Heart left ventricle (tissue), 16 donors: Measurements from ENCODE around the gene DLGAP1. TPM values are rescaled to one million over a fixed set of nuclear protein-coding genes. Genes with fewer than 3 reads are reported as not detected.

ENCODE experiments used
- ATAC-seq, 4 donors: fragments of 200-7000 bp; cut with Tn5 transposase; one replicate each; pipeline ENCODE4 v1.9.1; 2020 to 2022; ENCODE audit warnings: moderate library complexity in 4 of 4, mild to moderate bottlenecking in 3 of 4, moderate number of reproducible peaks in 1 of 4
- DNase-seq, 5 donors: peaks; one replicate each; pipeline ENCODE4 v3.0.0-alpha.2; 2020
- H3K27ac ChIP-seq, 12 donors: fragments of 200-600 bp; sonication (generic) in 4 of 12; one replicate each; pipeline versions ENCODE4 v1.5.0 to v1.8.0; 2016 to 2022; ENCODE audit warnings: mild to moderate bottlenecking in 2 of 12
- H3K27me3 ChIP-seq, 9 donors: fragments of 200-600 bp; sonication (generic) in 2 of 9; one replicate each; pipeline versions ENCODE4 v1.5.1 to v1.8.0; 2016 to 2022; ENCODE audit warnings: mild to moderate bottlenecking in 3 of 9
- H3K36me3 ChIP-seq, 9 donors: fragments of 200-600 bp; sonication (generic) in 2 of 9; one replicate each; pipeline versions ENCODE4 v1.5.0 to v1.8.0; 2018 to 2022; ENCODE audit warnings: mild to moderate bottlenecking in 2 of 9
- H3K4me1 ChIP-seq, 12 donors: fragments of 200-600 bp; sonication (generic) in 4 of 12; one replicate each; pipeline versions ENCODE4 v1.5.0 to v1.8.0; 2016 to 2022; ENCODE audit warnings: mild to moderate bottlenecking in 3 of 12
- H3K4me3 ChIP-seq, 12 donors: fragments of 200-600 bp; sonication (generic) in 4 of 12; one replicate each; pipeline versions ENCODE4 v1.5.0 to v1.8.0; 2017 to 2022; ENCODE audit warnings: mild to moderate bottlenecking in 9 of 12, moderate library complexity in 4 of 12
- H3K9me3 ChIP-seq, 12 donors: fragments of 200-600 bp; sonication (generic) in 4 of 12; one replicate each; pipeline versions ENCODE4 v1.5.0 to v1.8.0; 2016 to 2022; ENCODE audit warnings: mild to moderate bottlenecking in 1 of 12
- POLR2A ChIP-seq, 2 donors: fragments of 450-650 bp; IDR thresholded peaks; one replicate each; pipeline ENCODE4 v1.6.1; 2017; ENCODE audit warnings: antibody characterized with exemption in 2 of 2, mild to moderate bottlenecking in 2 of 2, moderate library complexity in 2 of 2
- WGBS, 4 donors: extraction: QIAGEN DNeasy Blood & Tissue Kit in 2 of 4; methylation state at CpG; one replicate each; pipeline versions ENCODE4 v1.1.5 to v1.1.7; 2013 to 2018; 5-methylcytosine and 5-hydroxymethylcytosine counted together
- intact Hi-C, 10 donors: fragments of 100-400 bp; cut with DNase I; formaldehyde crosslinking; loops; one replicate each; pipeline versions ENCODE4 v1.11.1 to v1.14.2; 2022
- polyA plus RNA-seq, 2 donors: library from polyadenylated mRNA; stranded (reverse); fragments of 200-250 nt; gene quantifications; one replicate each; pipeline ENCODE4 v1.2.3, GENCODE V29; 2013
- total RNA-seq, 9 donors: library from RNA; depleted of rRNA in 2 of 9; stranded (reverse); fragments of >200 nt in 2 of 9; fragmentation: NEBNext Ultra II Directional in 3 of 9; extraction: Animal tissue kit (Norgen Biotek cat#: 25700) in 3 of 9; gene quantifications; one replicate each; pipeline versions ENCODE4 v1.1.0 to v1.2.4, GENCODE V29; 2016 to 2023
- TF ChIP-seq, protein P1 (sequence below), 12 donors: fragments of 200-600 bp; sonication (generic) in 4 of 12; IDR thresholded peaks; one replicate each; pipeline versions ENCODE4 v1.5.0 to v1.8.0; 2018 to 2022; ENCODE audit warnings: antibody characterized with exemption in 12 of 12, mild to moderate bottlenecking in 5 of 12
- donor health status: ischemic (EF 13 %, LVEDD 7.1; RV severe dilation, severe dysfunction).
- donor health status: healthy with polysubstance abuse.
- donor health status: DM: no; HTN: yes; CAD: no.
- donor health status: DM: no; HTN: no; CAD: no.
- donor health status: ischemic (EF 25% LVEDD 6.9; RV normal size, moderate dysfunction).
- donor health status: ischemic (EF 25% LVEDD 5.7; RV mildly dilated, moderate dysfunction).
- donor health status: healthy.
- donor health status: DM: yes; HTN: yes; CAD: no.
- donor health status: ischemic (EF 35%, LVEDD 5.7; RV mildly dilated, moderate dysfunction).
- donor health status: nonischemic (EF 11% LVEDD 7.7; RV severe dilation, severe dysfunction).
- donor health status: DM: yes; HTN: yes; CAD: no.
- donor health status: PGD.
- donor health status: ischemic (EF 29% LVEDD 5.4; RV normal size, mild dysfunction).
- donor health status: nonischemic (EF 23%, LVEDD 6.1; RV moderate dilation, normal function).

The DLGAP1 gene
- total and polyA plus RNA-seq, 11 donors = 0.10 to 5.5 (median 0.40) TPM; not detected in 1

DNA sequence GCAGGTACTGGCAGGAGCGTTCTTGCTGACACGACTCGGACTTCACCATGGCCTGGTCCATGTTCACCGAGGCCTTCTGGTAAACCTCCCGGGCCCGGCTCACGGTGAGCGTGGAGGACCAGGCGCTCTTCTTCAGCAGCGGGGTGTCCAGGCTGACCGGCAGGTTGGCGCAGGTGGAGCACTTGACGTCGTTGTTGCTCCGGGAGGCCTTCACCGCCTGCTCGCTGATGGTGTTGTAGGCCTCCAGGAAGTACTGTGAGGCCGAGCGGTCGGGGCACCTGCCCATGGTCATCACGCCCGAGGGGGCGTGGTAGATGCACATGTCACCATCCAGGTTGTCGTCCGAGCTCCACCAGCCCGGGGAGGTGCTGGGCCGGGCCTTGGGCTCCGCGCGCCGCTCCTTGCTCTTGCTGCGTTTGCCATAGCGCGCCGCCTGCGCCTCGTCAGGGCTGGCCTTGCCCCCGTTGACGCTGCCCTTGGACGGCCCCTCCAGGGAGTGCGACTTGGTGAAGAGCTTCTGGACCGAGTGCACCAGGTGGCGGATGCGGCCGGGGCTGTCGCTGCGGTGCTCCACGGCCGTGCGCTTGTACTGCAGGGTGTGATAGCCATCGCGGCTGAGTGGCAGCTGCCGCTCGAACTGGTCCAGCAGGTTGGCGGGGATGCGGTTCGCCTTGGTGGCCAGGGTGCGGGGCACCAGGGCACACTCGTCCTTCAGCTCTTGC lies 575.8 kb downstream of the DLGAP1 start:
- Histone ChIP-seq H3K9me3 (no peaks in the 10 kb centered on the region), H3K4me3 (no peak overlapping the region), H3K4me1 (peaks cover 0 to 34% (median 0%) of the 10 kb centered on the region in 12 donors), H3K27me3 (no peaks in the 10 kb centered on the region), H3K27ac (no peak overlapping the region), H3K36me3 (no peaks in the 10 kb centered on the region)
- TF ChIP-seq, protein P1, sequence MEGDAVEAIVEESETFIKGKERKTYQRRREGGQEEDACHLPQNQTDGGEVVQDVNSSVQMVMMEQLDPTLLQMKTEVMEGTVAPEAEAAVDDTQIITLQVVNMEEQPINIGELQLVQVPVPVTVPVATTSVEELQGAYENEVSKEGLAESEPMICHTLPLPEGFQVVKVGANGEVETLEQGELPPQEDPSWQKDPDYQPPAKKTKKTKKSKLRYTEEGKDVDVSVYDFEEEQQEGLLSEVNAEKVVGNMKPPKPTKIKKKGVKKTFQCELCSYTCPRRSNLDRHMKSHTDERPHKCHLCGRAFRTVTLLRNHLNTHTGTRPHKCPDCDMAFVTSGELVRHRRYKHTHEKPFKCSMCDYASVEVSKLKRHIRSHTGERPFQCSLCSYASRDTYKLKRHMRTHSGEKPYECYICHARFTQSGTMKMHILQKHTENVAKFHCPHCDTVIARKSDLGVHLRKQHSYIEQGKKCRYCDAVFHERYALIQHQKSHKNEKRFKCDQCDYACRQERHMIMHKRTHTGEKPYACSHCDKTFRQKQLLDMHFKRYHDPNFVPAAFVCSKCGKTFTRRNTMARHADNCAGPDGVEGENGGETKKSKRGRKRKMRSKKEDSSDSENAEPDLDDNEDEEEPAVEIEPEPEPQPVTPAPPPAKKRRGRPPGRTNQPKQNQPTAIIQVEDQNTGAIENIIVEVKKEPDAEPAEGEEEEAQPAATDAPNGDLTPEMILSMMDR (IDR thresholded peaks at IDR 0.05) = no peak
- no peak for TF ChIP-seq POLR2A (IDR thresholded peaks at IDR 0.05)
- intact Hi-C loops = loop anchor here in 5 of 10 donors (10.0 kb wide), 3 partner anchors 86 to 174 kb away; no protein-coding TSS in a partner anchor
- DNase-seq = peak in 1 of 5 donors; percentile 23
- WGBS, 4 donors = 95 to 98% (median 97%) methylated on average over 24 to 59 of the region's 59 CpGs
- ATAC-seq = no peak

DNA sequence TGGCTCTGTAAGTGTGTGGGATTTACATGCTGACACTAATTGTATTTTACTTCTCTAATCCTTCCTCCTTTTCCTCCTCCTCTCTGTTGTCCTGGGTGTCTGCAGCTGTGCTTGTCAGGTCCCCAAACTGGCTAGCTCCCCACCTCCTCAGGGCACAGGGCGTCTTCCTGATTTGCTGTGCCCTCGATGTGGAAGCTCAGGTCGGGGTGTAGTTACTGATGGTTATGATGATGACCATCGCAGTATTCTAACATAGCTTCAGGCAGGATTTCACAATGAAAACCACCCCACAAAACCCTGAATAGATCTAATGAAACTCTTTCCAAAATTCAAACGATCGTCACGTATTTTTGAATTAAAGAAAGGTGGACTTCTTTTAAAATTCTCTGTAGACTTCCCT lies 576.7 kb downstream of the DLGAP1 start:
- intact Hi-C loops = loop anchor here in 5 of 10 donors (10.0 kb wide), 3 partner anchors 86 to 174 kb away; no protein-coding TSS in a partner anchor
- 87 to 92% (median 91%) methylated on average over 7 of the region's 7 CpGs for WGBS, 4 donors
- no peak for ATAC-seq

DNA sequence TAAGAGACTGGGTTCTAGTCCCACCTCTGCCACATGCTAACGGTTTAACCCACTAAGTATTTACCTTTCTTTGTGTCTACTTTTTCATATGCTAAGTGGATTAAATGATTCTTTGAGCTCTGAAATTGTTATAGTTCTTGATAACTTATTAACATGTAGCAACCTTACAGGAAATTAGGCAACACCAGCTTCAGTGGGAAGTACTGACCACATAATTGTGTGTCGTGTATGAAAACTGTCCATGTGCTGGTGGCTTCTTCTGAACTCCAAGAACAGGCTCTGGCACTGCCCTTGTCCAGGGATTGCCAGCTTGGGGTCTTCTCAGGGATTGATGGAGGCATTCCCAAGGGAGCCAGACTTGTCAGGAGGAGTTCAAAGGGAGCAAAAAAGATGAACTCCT lies 577.4 kb downstream of the DLGAP1 start:
- WGBS, 4 donors = 80 to 87% (median 85%) methylated on average over 2 of the region's 2 CpGs
- TF ChIP-seq, protein P1 (IDR thresholded peaks at IDR 0.05) = no peak
- no peak for TF ChIP-seq POLR2A (IDR thresholded peaks at IDR 0.05)
- H3K27ac ChIP-seq = no peak overlapping the region
- peaks cover 0 to 40% (median 0%) of the 10 kb centered on the region in 12 donors for H3K4me1 ChIP-seq
- H3K4me3 ChIP-seq = no peak overlapping the region
- intact Hi-C loops = loop anchor here in 6 of 10 donors (2.0 to 10.0 kb wide), 4 partner anchors 51 to 173 kb away; no protein-coding TSS in a partner anchor
- no peaks in the 10 kb centered on the region for H3K27me3 ChIP-seq
- no peaks in the 10 kb centered on the region for H3K9me3 ChIP-seq
- H3K36me3 ChIP-seq = no peaks in the 10 kb centered on the region
- ATAC-seq = no peak
- no peak for DNase-seq

More for the DNA sequence above, 576.7 kb downstream of the DLGAP1 start:
- peaks cover 0 to 40% (median 0%) of the 10 kb centered on the region in 12 donors for H3K4me1 ChIP-seq
- no peaks in the 10 kb centered on the region for H3K36me3 ChIP-seq
- no peaks in the 10 kb centered on the region for H3K27me3 ChIP-seq
- no peaks in the 10 kb centered on the region for H3K9me3 ChIP-seq
- DNase-seq = no peak
- H3K4me3 ChIP-seq = no peak overlapping the region
- TF ChIP-seq, protein P1 (IDR thresholded peaks at IDR 0.05) = no peak
- TF ChIP-seq POLR2A (IDR thresholded peaks at IDR 0.05) = no peak
- H3K27ac ChIP-seq = no peak overlapping the region

DNA sequence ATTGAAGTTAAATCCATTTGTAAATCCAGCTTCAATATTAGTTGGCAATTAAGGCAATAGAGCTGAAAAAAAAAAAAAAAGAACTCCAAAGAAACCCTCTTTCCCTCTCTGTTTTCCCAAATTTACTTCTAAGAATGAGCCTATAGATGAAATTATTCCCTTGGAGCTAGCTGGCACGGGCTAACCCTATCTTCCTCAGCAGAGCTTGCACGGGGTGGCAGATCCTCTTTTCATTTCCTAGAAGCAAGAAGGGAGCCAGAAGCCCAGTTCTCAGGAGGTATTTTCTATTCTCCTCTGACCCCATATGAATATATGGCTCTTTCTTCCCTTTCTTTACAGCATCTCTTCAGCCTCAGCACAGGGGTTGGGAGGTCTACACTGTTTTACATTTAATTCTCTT lies 579.1 kb downstream of the DLGAP1 start:
- no peak for TF ChIP-seq POLR2A (IDR thresholded peaks at IDR 0.05)
- TF ChIP-seq, protein P1 (IDR thresholded peaks at IDR 0.05) = no peak
- H3K9me3 ChIP-seq = no peaks in the 10 kb centered on the region
- H3K4me3 ChIP-seq = no peak overlapping the region
- no peak overlapping the region for H3K27ac ChIP-seq
- intact Hi-C loops = loop anchor here in 6 of 10 donors (2.0 to 10.0 kb wide), 4 partner anchors 53 to 171 kb away; no protein-coding TSS in a partner anchor
- 47 to 73% (median 53%) methylated on average over 2 of the region's 2 CpGs for WGBS, 4 donors
- peaks cover 0 to 40% (median 0%) of the 10 kb centered on the region in 12 donors for H3K4me1 ChIP-seq
- H3K27me3 ChIP-seq = no peaks in the 10 kb centered on the region
- DNase-seq (no peak), ATAC-seq (no peak)
- H3K36me3 ChIP-seq = no peaks in the 10 kb centered on the region
